Stimulated activated CD4-positive, alpha-beta T cell treated with anti-CD3 and anti-CD28 coated beads, Interleukin-1b, Interleukin-23, amount 100 ng/mL, for 24 hours (primary cell): ENCODE data around the gene TMCO2.
A peak's percentile ranks its signal among the peaks of the same experiment; 100 is the strongest.

Experiments used
- DNase-seq, 4 experiments: peaks; one replicate each; pipeline ENCODE4 v3.0.0-alpha.2; 2020; ENCODE audit warnings: low read depth in 4 of 4, low spot score in 1 of 4

TMCO2 gene

DNA sequence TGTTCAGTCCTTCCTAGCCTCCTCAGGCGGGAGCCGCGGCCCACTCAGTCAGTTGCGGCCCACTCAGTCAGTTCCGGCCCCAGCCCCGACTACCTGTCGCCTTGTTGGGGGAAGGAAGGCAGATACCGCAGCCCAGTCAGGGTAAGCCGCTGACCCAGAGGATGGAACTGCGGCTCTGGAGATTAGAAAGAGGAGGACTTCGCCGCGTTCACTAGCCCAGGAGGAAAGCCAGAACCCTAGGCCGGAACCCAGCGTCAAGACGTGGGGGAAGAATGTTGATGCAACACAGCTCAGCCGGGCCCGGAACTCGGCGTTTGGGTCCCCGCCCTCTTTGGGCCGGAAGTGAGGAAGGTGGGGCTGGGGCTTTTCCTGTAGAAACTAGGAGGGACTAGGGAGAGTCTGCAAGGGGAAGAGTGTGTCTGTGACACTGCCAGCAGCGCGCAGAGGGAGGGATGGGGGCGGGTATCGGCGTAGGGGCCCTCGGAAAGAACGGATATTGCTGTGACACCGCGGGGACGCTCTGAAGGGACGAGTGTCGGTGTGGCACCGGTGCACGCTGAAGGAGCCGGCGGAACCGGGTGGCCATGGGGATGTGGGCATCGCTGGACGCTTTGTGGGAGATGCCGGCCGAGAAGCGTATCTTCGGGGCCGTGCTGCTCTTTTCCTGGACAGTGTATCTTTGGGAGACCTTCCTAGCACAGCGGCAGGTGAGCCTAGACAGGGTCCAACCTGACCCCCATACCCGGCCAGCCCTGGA, 10.1 kb downstream of the TMCO2 start, which contains the start of gene ZMPSTE24:
TSS of gene ZMPSTE24 (plus strand) at position 549 of the 757 bp plus-strand sequence. CDS start at position 585, 36 bp downstream.
- peak; percentile 78 to 94 (median 89) for DNase-seq

- no peak for DNase-seq
Measured at GRCh38 chr1:40258445-40258769, 10.7 kb downstream of the TMCO2 start.

DNA sequence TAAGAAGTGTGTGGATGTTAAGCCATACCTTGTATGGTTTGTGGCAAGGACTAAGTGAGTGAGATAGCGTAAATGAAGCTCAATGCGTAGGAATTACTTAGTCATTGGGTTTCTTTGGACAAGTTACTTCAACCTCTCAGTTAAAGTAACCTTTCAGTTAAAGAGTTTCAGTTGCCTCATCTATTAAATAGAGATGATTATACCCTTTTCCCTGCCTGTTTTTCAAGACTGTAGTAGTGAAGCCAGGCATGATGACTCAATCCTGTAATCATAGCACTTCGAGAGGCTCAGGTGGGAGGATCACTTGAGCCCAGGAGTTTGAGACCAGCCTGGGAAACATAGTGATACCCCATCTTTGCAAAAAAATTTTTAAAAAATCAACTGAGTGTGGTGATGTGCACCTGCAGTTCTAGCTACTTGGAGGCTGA, 16.6 kb downstream of the TMCO2 start:
- no peak for DNase-seq

DNA sequence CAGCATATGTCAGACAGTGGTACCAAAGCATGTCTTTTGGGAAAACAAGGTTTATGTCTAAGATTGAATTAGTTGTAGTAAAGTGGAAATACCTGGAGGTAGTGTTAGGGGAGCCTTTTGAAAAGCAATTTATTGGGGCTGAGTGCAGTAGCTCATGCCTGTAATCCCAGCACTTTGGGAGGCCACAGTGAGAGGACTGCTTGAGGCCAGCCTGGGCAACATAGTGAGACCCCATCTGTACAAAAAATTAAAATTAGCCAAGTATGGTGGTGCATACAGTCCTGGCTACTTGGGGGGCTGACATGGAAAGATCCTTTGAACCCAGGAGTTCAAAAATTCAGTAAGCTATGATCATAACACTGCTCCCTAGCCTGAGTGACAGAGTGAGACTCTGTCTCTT, 17.6 kb downstream of the TMCO2 start:
- DNase-seq = no peak

DNA sequence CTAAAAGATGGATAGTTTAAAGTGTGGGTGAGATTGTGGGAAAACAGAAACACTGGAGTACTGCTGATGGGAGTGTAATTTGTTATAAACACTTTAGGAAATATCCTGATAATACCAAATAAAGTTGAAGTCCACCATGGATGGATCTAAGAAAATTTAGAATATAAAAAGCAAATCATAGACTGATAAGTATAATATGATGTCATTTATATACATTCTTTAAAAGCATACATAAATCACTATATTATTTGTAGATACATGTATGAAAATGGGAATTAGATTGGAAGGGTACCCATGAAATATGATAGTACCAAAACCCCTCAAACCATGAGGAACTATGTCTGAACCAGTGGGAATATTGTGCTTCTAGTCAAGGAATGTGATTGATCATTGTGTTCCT, 18.2 kb downstream of the TMCO2 start:
- DNase-seq = no peak

DNA sequence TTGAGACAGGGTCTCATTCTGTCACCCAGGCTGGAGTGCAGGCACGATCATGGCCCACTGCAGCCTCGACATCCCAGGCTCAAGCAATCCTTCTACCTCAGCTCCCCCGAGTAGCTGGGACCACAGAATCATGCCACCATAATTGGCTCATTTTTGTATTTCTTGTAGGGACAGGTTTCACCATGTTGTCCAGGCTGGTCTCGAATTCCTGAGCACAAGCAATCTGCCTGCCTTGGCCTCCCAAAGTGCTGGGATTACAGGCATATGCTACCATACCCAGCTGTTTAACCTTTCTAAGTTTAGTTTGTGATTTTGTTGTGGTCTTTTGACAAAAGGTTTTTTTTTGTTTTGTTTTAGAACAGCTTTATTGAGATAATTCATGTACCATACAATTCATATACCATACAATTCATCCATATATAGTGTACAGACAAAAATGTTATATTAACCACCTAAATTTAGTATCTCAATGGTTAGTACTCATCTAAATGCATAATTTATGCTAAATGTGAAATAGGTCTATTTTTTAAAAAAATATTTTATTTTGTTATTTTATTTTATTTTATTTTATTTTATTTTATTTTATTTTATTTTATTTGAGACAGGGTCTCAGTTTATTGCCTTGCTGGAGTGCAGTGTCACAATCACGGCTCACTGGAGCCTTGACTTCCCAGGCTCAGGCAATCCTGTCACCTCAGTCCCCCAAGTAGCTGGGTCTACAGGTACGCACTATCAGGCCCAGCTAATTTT, 19.2 kb downstream of the TMCO2 start:
- no peak for DNase-seq

DNA sequence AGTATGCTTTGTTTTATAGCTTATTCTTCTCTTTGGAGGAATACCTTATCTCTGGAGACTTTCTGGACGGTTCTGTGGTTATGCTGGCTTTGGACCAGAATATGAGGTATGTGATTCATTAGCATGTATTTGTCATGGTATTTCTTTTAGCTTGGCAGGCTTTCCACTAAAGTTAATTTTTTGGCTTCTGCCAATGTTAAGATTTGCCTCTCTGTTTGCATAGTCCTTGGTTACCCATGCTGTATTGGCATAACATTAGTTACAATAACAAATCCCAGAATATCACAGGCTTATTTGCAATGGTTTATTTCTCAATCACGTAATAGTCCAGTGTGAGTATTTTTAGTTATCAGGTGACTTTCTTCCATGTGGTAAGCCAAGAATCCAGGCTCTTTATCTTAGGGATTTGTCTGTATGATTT, 20.0 kb downstream of the TMCO2 start:
- no peak for DNase-seq

DNA sequence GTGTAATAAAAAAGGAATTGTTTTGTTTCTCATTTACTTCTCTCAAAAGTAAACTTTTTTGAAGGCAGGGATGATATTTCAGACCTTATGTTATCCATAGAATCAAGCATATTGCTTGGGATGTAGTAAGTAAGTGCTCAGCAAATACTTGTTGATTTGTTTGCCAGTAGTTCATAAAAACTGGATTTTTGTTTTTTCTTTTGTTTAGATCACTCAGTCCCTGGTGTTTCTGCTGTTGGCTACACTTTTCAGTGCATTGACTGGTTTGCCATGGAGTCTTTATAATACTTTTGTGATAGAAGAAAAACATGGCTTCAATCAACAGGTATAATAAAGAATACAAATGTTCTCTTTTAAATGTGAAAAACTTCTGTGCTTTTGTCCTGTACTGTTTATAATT, 20.5 kb downstream of the TMCO2 start:
- DNase-seq = no peak

- no peak for DNase-seq
Measured at GRCh38 chr1:40270152-40270834, 22.6 kb downstream of the TMCO2 start.

- DNase-seq = no peak
Measured at GRCh38 chr1:40272653-40273213, 25.0 kb downstream of the TMCO2 start.

- DNase-seq = no peak
Measured at GRCh38 chr1:40273547-40274166, 25.9 kb downstream of the TMCO2 start.

DNA sequence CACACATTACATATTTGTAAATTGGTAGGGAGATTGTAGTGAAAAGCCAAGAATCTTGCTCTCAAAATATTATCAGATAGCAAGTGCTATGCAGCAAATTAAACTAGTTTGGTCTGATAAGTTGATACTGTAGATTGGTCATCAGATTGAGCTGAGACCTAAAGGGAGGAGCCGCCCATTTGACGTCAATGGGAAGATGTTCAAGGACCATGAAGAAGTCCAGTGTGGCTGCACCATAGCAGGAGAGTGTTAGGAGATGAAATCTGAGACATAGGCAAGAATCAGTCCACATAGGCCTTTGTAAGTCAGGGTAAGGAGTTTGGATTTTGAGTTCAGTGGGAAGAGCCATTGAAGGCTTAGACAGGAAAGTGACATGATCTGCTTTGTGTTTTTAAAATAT, 26.6 kb downstream of the TMCO2 start:
- no peak for DNase-seq

DNA sequence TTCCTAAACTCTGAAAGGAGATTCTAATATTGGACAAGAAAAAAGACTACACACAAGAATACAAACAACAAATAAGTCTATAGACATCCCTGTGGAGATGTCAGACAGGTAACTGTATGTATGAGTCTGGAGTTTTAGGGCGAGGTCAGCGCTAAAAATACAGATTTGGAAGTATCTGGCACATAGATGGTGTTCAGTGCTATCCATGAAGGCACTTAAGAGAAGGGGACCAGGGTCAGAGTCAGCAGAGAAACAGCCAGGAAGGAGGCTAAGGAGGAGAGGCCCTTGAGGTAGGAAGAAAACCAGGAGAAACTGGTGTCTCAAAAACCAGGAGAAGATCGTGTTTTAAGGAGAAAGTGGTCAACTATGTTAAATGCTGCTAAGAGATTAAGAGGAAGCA, 28.4 kb downstream of the TMCO2 start:
- no peak for DNase-seq

- DNase-seq = no peak
Measured at GRCh38 chr1:40281853-40282252, 34.1 kb downstream of the TMCO2 start.

- no peak for DNase-seq
Measured at GRCh38 chr1:40291293-40291692, 43.6 kb downstream of the TMCO2 start.

DNA sequence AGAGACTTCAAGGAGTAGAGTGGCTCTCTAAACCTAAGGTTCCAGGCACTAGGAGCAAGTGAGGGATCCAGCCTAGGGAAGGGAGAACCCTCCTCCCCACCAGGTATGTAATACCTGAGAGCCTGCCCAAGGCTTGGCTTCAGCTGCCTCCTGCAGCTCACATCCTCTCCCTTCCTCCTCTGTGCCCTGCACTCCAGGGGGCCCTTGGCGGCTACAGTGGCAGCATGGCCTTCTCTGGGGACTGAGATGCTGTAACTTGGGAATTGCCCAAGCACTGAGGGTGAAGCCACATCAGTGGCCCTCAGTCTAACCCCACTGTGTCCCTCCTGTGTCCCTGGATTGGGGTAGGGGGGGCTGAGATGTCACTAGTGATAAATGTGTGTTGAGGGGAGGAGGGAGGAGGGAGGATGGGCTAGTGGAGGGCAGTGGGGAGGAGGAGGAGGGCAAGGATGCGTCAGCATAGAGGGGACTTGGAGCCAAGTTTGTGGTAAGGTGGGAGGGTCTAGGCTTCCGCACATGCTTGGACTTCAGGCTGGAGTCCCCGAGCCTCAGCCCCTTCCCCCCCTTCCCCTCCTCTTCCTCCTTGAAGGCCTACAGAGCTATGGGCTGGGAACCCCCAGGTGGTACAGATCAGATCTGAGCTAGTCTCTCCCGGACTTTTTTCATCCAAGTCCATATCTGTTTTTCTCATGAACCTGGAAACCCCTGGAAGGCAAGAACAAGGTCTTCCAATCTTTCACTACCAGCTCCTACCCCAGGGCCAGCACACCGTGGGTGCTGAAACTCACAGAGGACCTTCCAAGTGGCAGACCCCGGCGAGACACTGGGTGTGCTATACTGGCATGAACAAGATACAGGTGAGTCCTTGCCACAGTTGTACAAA, 51.9 kb downstream of the TMCO2 start:
- DNase-seq = no peak

GRCh38 chr1:40300249-40300567, 52.5 kb downstream of the TMCO2 start:
- no peak for DNase-seq

DNA sequence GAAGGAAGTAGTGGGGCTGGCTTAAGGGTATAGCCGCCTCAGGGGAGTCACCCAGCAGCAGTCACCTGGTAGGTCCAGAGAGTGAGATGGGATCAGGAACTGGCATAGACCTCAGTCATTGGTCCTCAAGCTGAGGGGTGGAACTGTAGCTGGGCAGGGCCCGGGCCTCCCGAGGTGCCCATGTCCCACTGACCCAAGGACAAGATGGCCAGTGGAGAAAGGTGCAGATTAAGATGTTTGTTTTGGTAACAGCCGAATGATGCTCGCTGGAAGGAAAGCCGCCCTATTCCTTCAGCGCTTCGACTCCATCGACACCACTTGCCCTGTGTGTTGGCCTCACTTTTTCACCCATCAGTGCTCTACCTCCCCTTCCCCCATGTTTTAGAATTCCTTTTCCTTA, 52.9 kb downstream of the TMCO2 start:
- no peak for DNase-seq

DNA sequence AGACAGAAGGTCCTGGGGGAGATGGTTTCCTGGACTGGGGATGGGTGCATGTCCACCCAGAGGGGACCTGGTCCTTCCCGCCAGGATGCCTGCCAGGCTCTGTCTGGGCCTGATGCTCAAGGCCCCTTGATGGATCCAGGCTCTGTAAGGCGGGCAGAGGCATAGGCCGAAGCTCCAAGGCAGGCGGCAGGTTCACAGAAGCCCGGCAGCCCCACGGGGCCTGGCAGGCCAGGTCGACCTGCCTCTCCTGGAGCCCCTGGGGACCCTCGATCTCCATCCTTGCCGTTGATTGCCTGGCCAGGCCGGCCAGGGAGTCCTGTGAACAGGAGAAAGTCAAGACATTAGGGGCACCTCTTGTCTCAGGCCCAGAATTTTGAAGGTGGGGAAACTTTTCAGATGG, 53.3 kb downstream of the TMCO2 start:
- DNase-seq = no peak
